Eye (tissue), 1 donor: ENCODE data around the gene ZNF641.
A peak's percentile ranks its signal among the peaks of the same experiment; 100 is the strongest.
"Not testable (repeated sequence)": the region's sequence is repeated elsewhere in the genome, so short reads cannot be mapped to it uniquely, and the experiment has no call there.

ENCODE experiments used
- DNase-seq: peaks from one replicate; pipeline ENCODE4 v3.0.0-alpha.2; 2015

Gene ZNF641

DNA sequence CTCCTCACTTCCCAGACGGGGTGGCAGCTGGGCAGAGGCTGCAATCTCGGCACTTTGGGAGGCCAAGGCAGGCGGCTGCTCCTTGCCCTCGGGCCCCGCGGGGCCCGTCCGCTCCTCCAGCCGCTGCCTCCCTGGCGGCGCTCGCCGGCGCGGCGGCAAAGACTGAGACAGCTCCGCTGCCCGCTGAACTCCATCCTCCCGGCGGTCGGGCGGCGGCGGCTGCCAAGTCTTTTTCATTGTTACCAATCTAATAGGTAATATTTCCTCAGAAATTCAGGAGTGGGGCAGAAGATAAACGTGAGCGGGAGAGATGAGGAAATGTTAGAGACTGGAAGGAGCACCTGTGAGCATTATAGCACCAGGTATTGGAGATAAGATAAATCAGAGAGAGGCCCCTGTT is 17.0 kb downstream of the ZNF641 start:
- not testable (repeated sequence) for DNase-seq

DNA sequence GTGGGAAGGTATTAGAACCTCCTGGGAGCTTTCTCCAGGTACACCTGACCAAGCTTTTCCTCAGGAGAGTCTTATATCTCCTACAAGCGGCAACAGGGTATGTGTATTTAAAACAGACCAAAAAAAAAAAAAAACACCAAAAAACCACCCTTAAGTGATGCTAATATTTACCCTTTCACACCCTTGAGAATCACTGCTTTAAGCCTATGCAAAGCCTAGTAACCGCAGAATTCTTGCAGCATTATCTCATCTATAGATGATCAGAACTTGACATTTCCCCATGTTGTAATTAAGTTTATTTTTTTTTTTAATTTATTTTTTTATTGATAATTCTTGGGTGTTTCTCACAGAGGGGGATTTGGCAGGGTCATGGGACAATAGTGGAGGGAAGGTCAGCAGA is 19.3 kb downstream of the ZNF641 start:
- DNase-seq = no peak

- DNase-seq = no peak
Measured at GRCh38 chr12:48329199-48329939, 21.4 kb downstream of the ZNF641 start.

GRCh38 chr12:48316491-48316890 is 34.2 kb downstream of the ZNF641 start:
- DNase-seq = no peak

DNA sequence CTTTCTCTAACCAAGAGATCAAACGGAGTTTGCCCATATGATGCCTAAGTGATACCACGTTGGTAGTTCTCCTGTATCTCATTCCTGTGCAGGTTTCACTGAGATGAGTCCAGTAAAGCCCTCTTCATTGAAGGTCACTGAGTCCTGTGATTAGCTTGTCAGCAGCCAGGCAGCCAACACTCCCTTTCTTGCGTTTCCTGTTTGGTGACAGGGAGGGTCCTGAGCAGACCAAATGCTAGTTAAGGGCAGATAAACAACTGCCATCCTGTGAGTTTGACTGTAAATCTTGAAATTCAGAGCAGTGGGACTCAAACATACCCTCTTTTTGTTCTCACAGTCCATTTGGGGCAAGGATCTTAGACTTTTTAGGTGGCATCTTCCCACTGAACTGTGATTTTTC is 39.4 kb downstream of the ZNF641 start:
- DNase-seq = no peak

GRCh38 chr12:48307269-48307668 is 43.5 kb downstream of the ZNF641 start:
- no peak for DNase-seq

DNA sequence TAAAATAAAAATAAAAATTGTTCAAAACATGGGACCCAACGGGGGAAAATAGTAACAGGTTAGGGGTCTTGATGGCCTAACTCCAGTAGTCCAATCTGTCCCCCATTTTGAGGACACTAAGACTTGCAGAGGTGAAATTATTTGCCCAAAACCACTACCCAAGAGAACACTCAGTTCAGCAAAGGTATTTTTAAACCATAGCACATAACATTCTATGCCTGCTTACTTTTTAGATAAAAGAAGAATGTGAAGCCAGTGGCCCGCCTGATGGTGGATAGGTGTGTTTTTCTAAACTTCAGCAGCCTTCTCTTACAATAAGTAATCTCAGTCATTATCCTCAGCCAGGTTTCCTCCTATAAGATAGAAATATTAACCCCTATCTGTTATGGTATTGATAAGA is 45.5 kb downstream of the ZNF641 start:
- no peak for DNase-seq

GRCh38 chr12:48302161-48302911 is 48.4 kb downstream of the ZNF641 start:
- no peak for DNase-seq

DNA sequence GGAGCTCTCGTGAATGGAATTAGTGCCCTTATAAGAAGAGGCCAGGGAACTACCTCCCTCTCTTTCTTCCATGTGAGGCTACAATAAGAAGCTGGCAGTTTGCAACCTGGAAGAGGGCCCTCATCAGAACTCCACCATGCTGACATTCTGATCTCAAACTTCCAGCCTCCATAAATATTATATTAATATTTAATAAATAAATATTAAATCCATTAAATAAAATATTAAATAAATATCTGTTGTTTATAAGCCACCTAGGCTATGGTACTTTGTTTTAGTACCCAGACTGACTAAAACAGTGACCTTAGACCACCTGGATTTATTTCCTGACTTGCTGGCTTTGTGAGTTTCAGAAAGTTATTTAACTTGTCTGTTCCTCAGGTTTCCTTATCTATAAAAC is 49.9 kb downstream of the ZNF641 start:
- DNase-seq = no peak

- peak; percentile 92 for DNase-seq
Measured at GRCh38 chr12:48296586-48297282, 54.0 kb downstream of the ZNF641 start.

DNA sequence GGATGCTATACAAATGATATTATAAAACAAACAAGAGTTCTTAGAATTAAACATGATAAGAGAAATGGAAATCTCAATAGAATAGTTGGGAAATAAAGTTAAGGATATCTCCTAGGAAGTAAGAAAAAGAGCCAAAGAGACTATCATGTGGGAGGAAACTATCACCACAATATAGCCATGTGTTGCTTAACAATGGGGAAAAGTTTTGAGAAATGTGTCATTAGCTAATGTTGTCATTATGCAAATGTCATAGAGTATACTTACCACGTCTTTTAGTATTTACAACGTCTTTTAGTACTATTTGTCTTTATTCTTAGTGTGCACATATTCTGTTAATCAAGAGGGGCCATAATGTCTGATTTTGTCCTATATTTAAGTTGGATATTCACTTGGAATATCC is 58.7 kb downstream of the ZNF641 start:
- DNase-seq = no peak

GRCh38 chr12:48291511-48291910 is 59.2 kb downstream of the ZNF641 start:
- DNase-seq = no peak

GRCh38 chr12:48288387-48289268 is 62.1 kb downstream of the ZNF641 start:
- no peak for DNase-seq
